ENCODE results near the gene TBC1D14.

The TBC1D14 gene

GRCh38 chr4:6935965-6936364 lies 26.3 kb downstream of the TBC1D14 start:
- Histone ChIP-seq H3K4me3 (ENCODE audit: low read length) (no peak overlapping the region), H3K27ac (ENCODE audit: low read length) (no peak overlapping the region), H3K36me3 (replicated peaks; ENCODE audit: low read depth, low read length) (peaks cover 12% of the 10 kb centered on the region), H3K9me3 (ENCODE audit: insufficient read depth, low read length) (no peaks in the 10 kb centered on the region), H3K9ac (ENCODE audit: low read length) (no peak overlapping the region), H4K20me1 (ENCODE audit: insufficient read depth, low read length) (peaks cover 36% of the 10 kb centered on the region), H3K4me1 (ENCODE audit: low read length) (peaks cover 14% of the 10 kb centered on the region), H2AFZ (ENCODE audit: low read depth, low read length) (no peak overlapping the region), H3K27me3 (ENCODE audit: low read depth, low read length) (no peaks in the 10 kb centered on the region), H3K4me2 (ENCODE audit: low read length) (no peak overlapping the region), H3K79me2 (ENCODE audit: low read length) (peaks cover 42% of the 10 kb centered on the region)
- TF ChIP-seq, protein P1, sequence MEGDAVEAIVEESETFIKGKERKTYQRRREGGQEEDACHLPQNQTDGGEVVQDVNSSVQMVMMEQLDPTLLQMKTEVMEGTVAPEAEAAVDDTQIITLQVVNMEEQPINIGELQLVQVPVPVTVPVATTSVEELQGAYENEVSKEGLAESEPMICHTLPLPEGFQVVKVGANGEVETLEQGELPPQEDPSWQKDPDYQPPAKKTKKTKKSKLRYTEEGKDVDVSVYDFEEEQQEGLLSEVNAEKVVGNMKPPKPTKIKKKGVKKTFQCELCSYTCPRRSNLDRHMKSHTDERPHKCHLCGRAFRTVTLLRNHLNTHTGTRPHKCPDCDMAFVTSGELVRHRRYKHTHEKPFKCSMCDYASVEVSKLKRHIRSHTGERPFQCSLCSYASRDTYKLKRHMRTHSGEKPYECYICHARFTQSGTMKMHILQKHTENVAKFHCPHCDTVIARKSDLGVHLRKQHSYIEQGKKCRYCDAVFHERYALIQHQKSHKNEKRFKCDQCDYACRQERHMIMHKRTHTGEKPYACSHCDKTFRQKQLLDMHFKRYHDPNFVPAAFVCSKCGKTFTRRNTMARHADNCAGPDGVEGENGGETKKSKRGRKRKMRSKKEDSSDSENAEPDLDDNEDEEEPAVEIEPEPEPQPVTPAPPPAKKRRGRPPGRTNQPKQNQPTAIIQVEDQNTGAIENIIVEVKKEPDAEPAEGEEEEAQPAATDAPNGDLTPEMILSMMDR (IDR thresholded peaks at IDR 0.05; ENCODE audit: low read depth, low read length): no peak
- TF ChIP-seq EZH2phosphoT487 (IDR thresholded peaks at IDR 0.05; ENCODE audit: low read depth): no peak

DNA sequence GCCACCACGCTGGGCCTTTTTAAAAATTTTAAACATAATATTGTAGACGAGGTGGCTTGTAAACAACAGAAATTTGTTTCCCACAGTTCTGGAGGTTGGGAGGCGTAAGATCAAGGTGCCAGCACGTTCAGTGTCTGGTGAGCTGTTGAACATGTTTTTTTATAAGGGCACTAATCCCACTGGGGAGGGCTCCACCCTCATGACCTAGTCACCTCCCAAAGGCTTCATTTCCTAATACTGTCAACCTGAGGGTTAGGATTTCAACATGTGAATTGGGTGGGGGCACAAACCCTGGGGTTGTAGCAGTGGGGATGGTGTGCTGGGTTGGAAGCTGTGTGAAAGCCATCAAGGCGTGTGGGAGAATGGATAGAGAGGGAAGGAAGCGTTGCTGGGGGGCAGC lies 27.6 kb downstream of the TBC1D14 start:
- Histone ChIP-seq H3K4me2 (ENCODE audit: low read length) (no peak overlapping the region), H3K36me3 (replicated peaks; ENCODE audit: low read depth, low read length) (peaks cover 12% of the 10 kb centered on the region), H3K79me2 (ENCODE audit: low read length) (peaks cover 42% of the 10 kb centered on the region), H3K27ac (ENCODE audit: low read length) (no peak overlapping the region), H3K4me3 (ENCODE audit: low read length) (no peak overlapping the region), H4K20me1 (ENCODE audit: insufficient read depth, low read length) (peaks cover 45% of the 10 kb centered on the region), H3K9me3 (ENCODE audit: insufficient read depth, low read length) (no peaks in the 10 kb centered on the region), H3K27me3 (ENCODE audit: low read depth, low read length) (no peaks in the 10 kb centered on the region), H2AFZ (ENCODE audit: low read depth, low read length) (no peak overlapping the region), H3K4me1 (ENCODE audit: low read length) (peaks cover 24% of the 10 kb centered on the region), H3K9ac (ENCODE audit: low read length) (no peak overlapping the region)
- no peak for TF ChIP-seq EZH2phosphoT487 (IDR thresholded peaks at IDR 0.05; ENCODE audit: low read depth)
- TF ChIP-seq, protein P1 (IDR thresholded peaks at IDR 0.05; ENCODE audit: low read depth, low read length): no peak

- Histone ChIP-seq H2AFZ (ENCODE audit: low read depth, low read length) (no peak overlapping the region), H3K27me3 (ENCODE audit: low read depth, low read length) (no peaks in the 10 kb centered on the region), H3K4me3 (ENCODE audit: low read length) (no peak overlapping the region), H3K27ac (ENCODE audit: low read length) (no peak overlapping the region), H3K4me2 (ENCODE audit: low read length) (peak overlapping the region; percentile 28; the same call in 1 of the 2 replicates), H4K20me1 (ENCODE audit: insufficient read depth, low read length) (peaks cover 50% of the 10 kb centered on the region), H3K9me3 (ENCODE audit: insufficient read depth, low read length) (no peaks in the 10 kb centered on the region), H3K9ac (ENCODE audit: low read length) (no peak overlapping the region), H3K4me1 (ENCODE audit: low read length) (peaks cover 29% of the 10 kb centered on the region), H3K36me3 (replicated peaks; ENCODE audit: low read depth, low read length) (peaks cover 12% of the 10 kb centered on the region), H3K79me2 (ENCODE audit: low read length) (peaks cover 37% of the 10 kb centered on the region)
- TF ChIP-seq EZH2phosphoT487 (IDR thresholded peaks at IDR 0.05; ENCODE audit: low read depth): no peak
- TF ChIP-seq, protein P1 (IDR thresholded peaks at IDR 0.05; ENCODE audit: low read depth, low read length): no peak
These were observed 28.1 kb downstream of the TBC1D14 start for GRCh38 chr4:6937754-6938153.

- Histone ChIP-seq H3K36me3 (replicated peaks; ENCODE audit: low read depth, low read length) (peaks cover 12% of the 10 kb centered on the region), H3K9ac (ENCODE audit: low read length) (no peak overlapping the region), H3K27ac (ENCODE audit: low read length) (no peak overlapping the region)
These were observed 28.6 kb downstream of the TBC1D14 start for GRCh38 chr4:6938237-6938636.

More at GRCh38 chr4:6938237-6938636, 28.6 kb downstream of the TBC1D14 start:
- TF ChIP-seq EZH2phosphoT487 (IDR thresholded peaks at IDR 0.05; ENCODE audit: low read depth): no peak
- TF ChIP-seq, protein P1 (IDR thresholded peaks at IDR 0.05; ENCODE audit: low read depth, low read length): no peak
- Histone ChIP-seq H3K9me3 (ENCODE audit: insufficient read depth, low read length) (no peaks in the 10 kb centered on the region), H3K4me2 (ENCODE audit: low read length) (peak overlapping the region; percentile 28), H3K79me2 (ENCODE audit: low read length) (peaks cover 37% of the 10 kb centered on the region), H4K20me1 (ENCODE audit: insufficient read depth, low read length) (peaks cover 53% of the 10 kb centered on the region), H3K4me1 (ENCODE audit: low read length) (peaks cover 29% of the 10 kb centered on the region), H2AFZ (ENCODE audit: low read depth, low read length) (no peak overlapping the region), H3K4me3 (ENCODE audit: low read length) (no peak overlapping the region), H3K27me3 (ENCODE audit: low read depth, low read length) (no peaks in the 10 kb centered on the region)
